Fibroblast of skin of abdomen (primary cell): ENCODE results near the gene BHLHE40.

ENCODE experiments used
- DNase-seq: peaks from one replicate; pipeline ENCODE4 v3.0.0-alpha.2; 2013

The BHLHE40 gene

GRCh38 chr3:4985330-4986174, 6.3 kb downstream of the BHLHE40 start:
- peak; percentile 64 for DNase-seq

DNA sequence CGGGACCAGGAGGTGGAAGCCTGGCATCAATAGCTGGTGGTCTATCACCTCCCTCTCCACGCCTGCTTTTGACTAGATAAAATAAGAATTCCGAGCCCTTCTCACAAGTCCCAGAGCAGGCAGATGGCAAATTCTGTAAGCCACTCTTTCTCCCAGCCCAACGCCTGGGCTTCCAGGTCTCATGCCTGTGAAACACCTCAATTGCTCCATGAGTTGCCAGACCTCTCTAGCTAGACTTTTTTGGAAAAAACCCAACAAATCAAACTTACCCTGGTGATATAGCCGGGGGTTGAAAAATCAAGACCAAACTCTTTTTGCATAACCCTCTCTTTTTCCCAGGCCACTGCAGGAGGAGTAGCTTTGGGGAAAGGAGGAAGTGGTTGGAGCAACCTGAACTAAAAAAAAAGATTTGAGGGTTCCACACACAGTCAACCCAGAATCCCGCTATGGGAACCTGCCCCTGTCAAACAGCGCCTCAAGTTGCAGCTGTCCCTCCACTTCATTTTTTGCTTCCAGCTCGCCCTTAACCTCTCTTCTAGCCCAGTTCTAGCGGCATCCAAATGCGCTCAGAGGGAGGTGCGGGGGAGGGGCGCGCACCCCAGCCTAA, 7.0 kb downstream of the BHLHE40 start:
- no peak for DNase-seq

DNA sequence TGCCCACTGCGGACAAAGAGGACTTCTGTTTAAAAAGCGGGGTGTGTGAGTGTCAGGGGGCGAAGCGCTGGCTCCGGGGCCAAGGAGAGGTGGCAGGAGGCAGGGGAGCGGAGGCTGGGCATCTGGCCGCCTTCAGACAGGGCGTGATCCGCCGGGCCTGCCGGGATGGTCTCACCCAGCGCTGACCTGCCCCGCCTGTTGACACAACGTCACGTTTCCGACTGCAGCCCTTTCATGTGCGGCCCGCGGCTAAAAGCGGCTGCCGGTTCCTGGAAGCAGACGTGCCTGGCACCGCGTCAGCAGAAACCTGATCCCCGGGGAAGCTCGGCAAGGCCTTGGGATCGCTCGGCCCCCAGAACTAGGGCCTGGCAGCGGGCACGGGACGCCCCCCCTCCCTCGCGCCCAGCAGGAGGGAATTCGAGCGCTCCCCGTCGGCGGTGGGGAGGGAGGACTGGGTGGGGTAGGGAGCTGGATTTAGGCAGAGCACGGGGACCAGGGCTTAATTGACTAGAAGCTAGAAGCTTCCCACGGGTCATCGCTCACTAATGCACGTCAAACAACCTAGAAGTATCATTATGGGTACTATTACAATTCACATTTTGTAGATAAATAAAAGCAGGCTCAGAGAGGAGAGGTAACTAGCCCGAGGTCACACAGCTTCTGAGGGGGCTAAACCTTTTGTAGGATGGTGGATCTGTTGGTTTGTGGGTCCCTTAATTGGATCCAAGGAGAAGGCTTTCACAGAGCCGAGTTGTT, 7.7 kb downstream of the BHLHE40 start:
- DNase-seq = peak; percentile 95

- DNase-seq = no peak
Observed at GRCh38 chr3:4987538-4988296, 8.5 kb downstream of the BHLHE40 start.

- no peak for DNase-seq
Observed at GRCh38 chr3:4988983-4989834, 10.0 kb downstream of the BHLHE40 start.

DNA sequence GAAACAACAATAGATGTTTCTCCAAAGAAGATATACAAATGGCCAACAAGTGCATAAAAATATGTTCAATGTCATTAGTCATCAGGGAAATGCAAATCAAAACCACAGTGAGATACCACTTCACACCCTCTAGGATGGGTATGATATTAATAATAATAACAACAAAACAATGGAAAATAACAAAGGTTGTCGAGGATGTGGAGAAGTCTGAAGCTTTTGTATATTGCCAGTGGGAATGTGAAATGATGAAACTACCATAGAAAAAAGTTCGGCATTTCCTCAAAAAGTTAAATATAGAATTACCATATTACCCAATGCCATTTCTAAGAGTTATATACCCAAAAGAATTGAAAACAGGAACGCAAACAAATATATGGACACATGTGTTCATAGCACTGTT, 10.8 kb downstream of the BHLHE40 start:
- no peak for DNase-seq

- DNase-seq = no peak
Observed at GRCh38 chr3:4992118-4992517, 12.9 kb downstream of the BHLHE40 start.

GRCh38 chr3:4993276-4994143, 14.3 kb downstream of the BHLHE40 start:
- no peak for DNase-seq

- DNase-seq = peak; percentile 21
Observed at GRCh38 chr3:4994144-4994730, 15.0 kb downstream of the BHLHE40 start.

DNA sequence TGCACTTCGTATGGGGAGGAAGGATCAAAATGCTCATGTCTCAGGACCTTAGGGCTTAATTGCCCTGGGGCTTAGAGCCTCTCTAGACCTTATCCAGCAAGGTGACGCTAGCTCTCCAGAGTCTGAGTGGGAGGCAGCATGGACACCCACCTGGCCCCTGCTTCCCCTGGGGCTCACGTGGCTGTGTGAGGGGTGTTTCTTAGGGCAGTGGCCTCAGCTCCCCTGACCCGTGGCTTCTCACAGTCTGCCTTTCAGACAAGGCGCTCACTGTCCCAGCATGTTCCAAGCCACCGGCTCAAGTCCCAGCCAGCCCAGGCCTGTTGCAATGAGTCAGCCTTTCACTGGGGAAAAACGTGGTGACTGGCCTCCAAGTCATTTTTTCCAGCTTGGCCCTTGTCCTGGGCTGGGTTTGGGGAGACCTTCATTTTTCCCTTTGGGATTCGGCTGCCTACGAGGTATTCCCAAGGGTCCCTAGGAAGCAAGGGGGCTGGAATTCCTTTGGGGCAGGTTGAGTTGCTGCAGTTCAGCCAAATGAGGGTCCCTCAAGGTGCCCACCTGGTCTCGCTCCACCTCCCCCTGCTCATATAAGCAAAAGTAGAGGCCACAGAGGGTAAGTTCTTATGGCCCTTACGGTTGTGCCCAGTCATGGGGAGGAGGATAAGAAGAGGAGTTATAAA, 15.7 kb downstream of the BHLHE40 start:
- DNase-seq = peak; percentile 81

GRCh38 chr3:4995500-4996053, 16.3 kb downstream of the BHLHE40 start:
- DNase-seq = no peak

- DNase-seq = no peak
Observed at GRCh38 chr3:4996223-4996765, 17.1 kb downstream of the BHLHE40 start.

- DNase-seq = no peak
Observed at GRCh38 chr3:4996771-4997291, 17.6 kb downstream of the BHLHE40 start.

- no peak for DNase-seq
Observed at GRCh38 chr3:4997946-4998345, 18.7 kb downstream of the BHLHE40 start.

- no peak for DNase-seq
Observed at GRCh38 chr3:4999531-5000184, 20.4 kb downstream of the BHLHE40 start.

GRCh38 chr3:5001135-5001534, 21.9 kb downstream of the BHLHE40 start:
- no peak for DNase-seq

- no peak for DNase-seq
Observed at GRCh38 chr3:5001805-5002173, 22.6 kb downstream of the BHLHE40 start.

DNA sequence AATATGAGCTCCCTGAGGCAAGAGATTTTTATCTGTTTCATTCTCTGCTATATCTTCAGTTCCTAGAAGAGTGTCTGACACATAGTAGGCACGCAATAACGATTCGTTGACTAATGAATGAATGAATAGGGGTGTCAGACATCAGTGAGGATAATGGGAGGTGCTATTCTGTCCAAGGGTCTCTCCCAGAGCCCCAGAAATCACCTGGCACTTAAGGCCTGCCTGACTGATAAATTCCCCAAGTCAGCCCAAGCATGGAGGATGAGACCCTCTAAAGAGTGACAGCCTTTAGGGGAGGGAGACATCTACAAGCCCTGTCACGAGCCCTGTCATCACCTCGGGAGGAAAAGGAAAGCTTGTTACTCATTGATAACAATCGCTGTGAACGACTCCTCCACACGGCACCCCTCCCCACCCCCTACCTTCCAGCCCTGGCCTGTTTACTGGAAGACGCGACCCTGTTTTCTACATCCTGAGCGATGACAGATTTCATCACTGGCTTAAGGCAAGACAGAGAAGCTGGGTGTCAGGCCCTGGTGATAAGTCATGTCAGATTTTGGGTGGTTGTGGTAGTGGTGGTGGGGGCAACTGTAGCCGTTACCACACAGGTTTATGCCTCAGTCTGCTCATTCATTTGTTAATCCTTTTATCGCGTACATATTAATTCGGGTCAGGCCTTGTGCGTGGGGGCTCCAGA, 23.1 kb downstream of the BHLHE40 start:
- DNase-seq = no peak
